Measurements from ENCODE around the gene PIP4K2A. TPM values are rescaled to one million over a fixed set of nuclear protein-coding genes. Genes with fewer than 3 reads are reported as not detected.

The PIP4K2A gene
- total and polyA plus RNA-seq, 9 donors, result 4.3 to 85.6 (median 18.4) TPM

GRCh38 chr10:22604344-22605126 is 109.8 kb downstream of the PIP4K2A start:
- Histone ChIP-seq H3K27ac (no peak overlapping the region), H3K4me1 (ENCODE audit: insufficient read depth) (peaks cover 2% of the 10 kb centered on the region), H3K27me3 (no peaks in the 10 kb centered on the region), H3K4me3 (no peak overlapping the region), H3K9me3 (no peaks in the 10 kb centered on the region), H3K36me3 (no peaks in the 10 kb centered on the region)
- TF ChIP-seq EP300 (IDR thresholded peaks at IDR 0.05) (no peak), POLR2A (IDR thresholded peaks at IDR 0.05) (no peak), CTCF (IDR thresholded peaks at IDR 0.05) (no peak)
- 66 to 73% (median 72%) methylated on average over 15 of the region's 15 CpGs for WGBS, 3 donors
- DNase-seq, result no peak
- intact Hi-C loops (cut with DNase I), result no loop called here

GRCh38 chr10:22603581-22603980 is 110.8 kb downstream of the PIP4K2A start:
- Histone ChIP-seq H3K27ac (no peak overlapping the region), H3K4me3 (no peak overlapping the region), H3K36me3 (no peaks in the 10 kb centered on the region), H3K27me3 (no peaks in the 10 kb centered on the region), H3K9me3 (no peaks in the 10 kb centered on the region), H3K4me1 (ENCODE audit: insufficient read depth) (peaks cover 2% of the 10 kb centered on the region)
- intact Hi-C loops (cut with DNase I), result no loop called here
- DNase-seq, result no peak
- WGBS, 3 donors, result 92 to 94% (median 93%) methylated on average over 3 of the region's 3 CpGs
- TF ChIP-seq EP300 (IDR thresholded peaks at IDR 0.05), result no peak
- no peak for TF ChIP-seq POLR2A (IDR thresholded peaks at IDR 0.05)
- TF ChIP-seq CTCF (IDR thresholded peaks at IDR 0.05), result no peak

GRCh38 chr10:22601618-22602017 is 112.8 kb downstream of the PIP4K2A start:
- no peaks in the 10 kb centered on the region for H3K27me3 ChIP-seq
- DNase-seq, result no peak
- H3K4me3 ChIP-seq, result no peak overlapping the region
- H3K36me3 ChIP-seq, result no peaks in the 10 kb centered on the region
- H3K27ac ChIP-seq, result no peak overlapping the region
- H3K4me1 ChIP-seq (ENCODE audit: insufficient read depth), result peaks cover 2% of the 10 kb centered on the region
- H3K9me3 ChIP-seq, result no peaks in the 10 kb centered on the region
- WGBS, 3 donors, result 95 to 100% (median 100%) methylated on average over 5 of the region's 5 CpGs
- TF ChIP-seq POLR2A (IDR thresholded peaks at IDR 0.05) (no peak), EP300 (IDR thresholded peaks at IDR 0.05) (no peak), CTCF (IDR thresholded peaks at IDR 0.05) (no peak)
- intact Hi-C loops (cut with DNase I), result no loop called here

GRCh38 chr10:22599636-22600228 is 114.6 kb downstream of the PIP4K2A start:
- Histone ChIP-seq H3K27ac (no peak overlapping the region), H3K27me3 (no peaks in the 10 kb centered on the region), H3K4me3 (no peak overlapping the region), H3K4me1 (ENCODE audit: insufficient read depth) (peaks cover 1% of the 10 kb centered on the region), H3K36me3 (no peaks in the 10 kb centered on the region), H3K9me3 (no peaks in the 10 kb centered on the region)
- DNase-seq, result no peak
- 86 to 91% (median 87%) methylated on average over 11 of the region's 11 CpGs for WGBS, 3 donors
- TF ChIP-seq EP300 (IDR thresholded peaks at IDR 0.05) (no peak), CTCF (IDR thresholded peaks at IDR 0.05) (no peak), POLR2A (IDR thresholded peaks at IDR 0.05) (no peak)
- intact Hi-C loops (cut with DNase I), result loop anchor here in 1 of 4 donors (10.0 kb wide), 1 partner anchor 115 kb away; the partner anchor contains the start of gene PIP4K2A
